ENCODE measurements around the gene CDADC1.

Gene CDADC1

GRCh38 chr13:49220036-49220855, 27.5 kb upstream of the CDADC1 start, which contains the start of gene MLNR:
MLNR (plus strand) TSS chr13:49220338; CDS start chr13:49220338, 0 bp downstream.
- TF ChIP-seq CTCF (IDR thresholded peaks at IDR 0.05; ENCODE audit: low read depth, low read length), result no peak
- H3K4me3 ChIP-seq (replicated peaks in 1 of 2; ENCODE audit: low read depth in 2 of 2, low read length in 2 of 2), result peak within 1 kb of the TSS; percentile 15 to 24
- peak in 1 of 2 donors; percentile 32 for DNase-seq (ENCODE audit: low read depth in 2 of 2)

GRCh38 chr13:49220856-49221589, 26.7 kb upstream of the CDADC1 start:
- peak overlapping the region in 1 of 2 donors; percentile 18 for H3K4me3 ChIP-seq (replicated peaks in 1 of 2; ENCODE audit: low read depth in 2 of 2, low read length in 2 of 2)
- no peak for TF ChIP-seq CTCF (IDR thresholded peaks at IDR 0.05; ENCODE audit: low read depth, low read length)
- peak; percentile 15 to 19 for DNase-seq (ENCODE audit: low read depth in 2 of 2)

- H3K4me3 ChIP-seq (replicated peaks in 1 of 2; ENCODE audit: low read depth in 2 of 2, low read length in 2 of 2), result no peak overlapping the region
- no peak for TF ChIP-seq CTCF (IDR thresholded peaks at IDR 0.05; ENCODE audit: low read depth, low read length)
- DNase-seq (ENCODE audit: low read depth in 2 of 2), result no peak
These were observed 26.1 kb upstream of the CDADC1 start for GRCh38 chr13:49221590-49221965.

GRCh38 chr13:49225223-49226042, 22.3 kb upstream of the CDADC1 start:
- TF ChIP-seq CTCF (IDR thresholded peaks at IDR 0.05; ENCODE audit: low read depth, low read length), result no peak
- DNase-seq (ENCODE audit: low read depth in 2 of 2), result peak; percentile 32 to 43
- H3K4me3 ChIP-seq (replicated peaks in 1 of 2; ENCODE audit: low read depth in 2 of 2, low read length in 2 of 2), result no peak overlapping the region

- TF ChIP-seq CTCF (IDR thresholded peaks at IDR 0.05; ENCODE audit: low read depth, low read length), result no peak
- DNase-seq (ENCODE audit: low read depth in 2 of 2), result no peak
- H3K4me3 ChIP-seq (replicated peaks in 1 of 2; ENCODE audit: low read depth in 2 of 2, low read length in 2 of 2), result no peak overlapping the region
These were observed 21.1 kb upstream of the CDADC1 start for GRCh38 chr13:49226613-49227012.

GRCh38 chr13:49234741-49235140, 13.0 kb upstream of the CDADC1 start:
- DNase-seq (ENCODE audit: low read depth in 2 of 2), result no peak
- no peak overlapping the region for H3K4me3 ChIP-seq (replicated peaks in 1 of 2; ENCODE audit: low read depth in 2 of 2, low read length in 2 of 2)
- no peak for TF ChIP-seq CTCF (IDR thresholded peaks at IDR 0.05; ENCODE audit: low read depth, low read length)

Data from cardiac fibroblast (primary cell).